ENCODE data around the gene SLC6A13.
"Not testable (repeated sequence)": the region's sequence is repeated elsewhere in the genome, so short reads cannot be mapped to it uniquely, and the experiment has no call there.

Gene SLC6A13

DNA sequence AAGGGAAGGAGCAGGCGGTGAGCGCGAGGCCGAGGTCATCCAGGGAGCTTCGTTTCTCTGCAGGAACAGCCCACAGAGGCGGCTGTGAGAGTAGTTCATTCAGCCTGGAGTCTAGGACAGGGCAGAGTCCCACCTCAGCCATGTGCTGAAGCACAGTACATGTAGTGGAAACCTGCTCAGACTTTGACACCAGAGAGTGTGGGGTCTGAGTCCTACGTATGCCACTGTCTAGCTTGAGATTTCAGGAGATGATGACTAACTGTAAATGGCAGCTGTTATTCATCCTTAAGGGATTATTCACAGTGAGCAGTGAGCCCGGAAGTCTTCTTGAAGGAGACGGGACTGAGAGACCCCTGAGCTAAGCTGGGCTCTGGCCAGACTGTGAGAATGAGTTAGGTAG lies 938 bp upstream of the SLC6A13 start:
- DNase-seq, result no peak

DNA sequence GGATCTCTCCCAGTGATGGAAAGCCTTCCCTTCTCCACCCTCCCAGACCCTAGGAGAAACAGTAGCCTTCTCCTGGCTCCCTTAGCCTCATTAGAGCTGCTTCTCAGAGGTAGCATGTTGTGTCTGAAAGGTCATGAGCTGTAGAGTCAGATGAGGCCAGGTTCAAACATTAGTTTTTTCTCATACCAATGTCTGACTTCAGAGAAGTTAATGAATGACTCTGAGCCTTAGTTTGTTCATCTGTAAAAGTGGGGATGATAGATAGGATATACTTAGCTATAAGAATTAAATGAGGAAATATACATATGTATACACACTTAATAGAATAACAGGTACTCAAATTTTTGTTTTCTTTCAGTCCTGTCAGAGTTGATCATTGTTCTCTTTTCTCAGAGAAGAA lies 523 bp downstream of the SLC6A13 start:
- no peak for DNase-seq

DNA sequence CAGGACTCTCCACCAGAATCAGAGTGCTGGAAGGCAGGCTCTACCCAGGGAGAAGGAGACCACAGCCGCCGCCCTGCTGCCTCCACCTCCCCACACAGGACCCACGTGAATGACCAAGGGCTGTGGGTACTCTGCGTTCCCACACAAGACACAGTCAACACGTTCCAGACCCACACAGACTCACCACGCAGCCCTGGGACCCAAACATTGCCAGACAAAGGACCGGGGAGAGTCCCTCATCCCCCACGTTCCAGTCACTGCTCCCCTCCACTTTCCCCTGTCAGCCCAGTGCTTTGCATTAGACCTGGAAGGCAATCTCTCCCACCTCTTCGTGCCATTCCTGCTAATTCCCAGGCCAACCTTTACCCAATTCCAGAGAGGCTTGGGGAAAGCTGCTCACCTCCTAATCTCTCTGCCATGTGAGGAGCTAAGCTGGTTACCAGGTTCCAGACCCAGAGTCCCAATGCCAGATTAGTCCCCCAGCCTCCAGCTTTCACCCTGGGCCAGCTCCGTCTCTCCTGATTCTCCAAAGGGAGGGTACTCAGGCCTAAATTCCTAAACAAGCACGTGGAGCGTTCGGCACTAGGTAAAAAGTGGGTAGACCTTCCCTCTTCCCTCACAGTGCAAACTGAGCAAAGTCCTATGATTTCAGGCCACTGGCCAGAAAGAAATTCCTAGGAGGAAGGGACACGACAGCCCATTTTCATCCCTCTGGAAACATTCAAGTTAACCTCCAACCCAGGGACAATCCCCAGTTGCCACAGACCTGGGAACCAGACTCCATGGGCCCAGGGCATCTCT lies 4.9 kb downstream of the SLC6A13 start:
- no peak for DNase-seq

DNA sequence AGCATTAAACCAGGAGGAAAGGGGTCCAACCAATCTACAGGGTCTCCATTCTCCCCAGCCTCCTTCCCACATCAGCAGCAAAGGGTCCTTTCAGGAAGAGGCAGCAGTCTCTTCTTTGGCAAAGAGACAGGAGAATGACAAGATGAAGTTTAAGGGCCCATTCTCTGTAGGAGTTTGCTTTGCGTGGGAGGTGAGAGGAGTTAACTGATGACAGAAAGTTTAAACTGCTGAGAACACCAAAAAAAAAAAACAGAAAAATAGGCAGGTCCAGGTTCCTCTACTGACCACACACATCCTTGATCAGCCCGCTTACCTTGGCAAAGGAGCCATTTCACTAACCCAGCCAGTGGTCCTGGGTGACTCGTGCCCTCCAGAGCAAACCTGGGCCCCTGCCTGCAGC lies 5.7 kb downstream of the SLC6A13 start:
- DNase-seq, result no peak

DNA sequence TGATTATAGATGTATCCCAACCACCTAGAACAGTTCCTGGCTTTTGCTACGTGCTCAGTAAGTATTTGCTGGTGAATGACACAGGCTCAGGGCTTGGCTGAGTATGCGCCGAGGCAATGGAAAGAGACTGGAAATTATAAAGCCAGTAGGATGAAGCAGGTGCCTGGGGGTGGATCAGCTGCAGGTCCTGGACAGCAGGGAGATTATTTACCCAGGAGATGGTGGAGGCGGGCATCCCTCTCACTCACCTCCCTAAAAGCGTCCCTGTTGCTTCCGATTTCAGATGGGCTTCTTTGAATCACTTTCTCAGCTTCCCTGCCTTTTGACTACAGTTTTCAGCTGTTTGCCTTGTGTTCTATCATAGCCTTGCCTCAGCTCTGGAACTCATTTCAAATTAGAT lies 6.4 kb downstream of the SLC6A13 start:
- no peak for DNase-seq

DNA sequence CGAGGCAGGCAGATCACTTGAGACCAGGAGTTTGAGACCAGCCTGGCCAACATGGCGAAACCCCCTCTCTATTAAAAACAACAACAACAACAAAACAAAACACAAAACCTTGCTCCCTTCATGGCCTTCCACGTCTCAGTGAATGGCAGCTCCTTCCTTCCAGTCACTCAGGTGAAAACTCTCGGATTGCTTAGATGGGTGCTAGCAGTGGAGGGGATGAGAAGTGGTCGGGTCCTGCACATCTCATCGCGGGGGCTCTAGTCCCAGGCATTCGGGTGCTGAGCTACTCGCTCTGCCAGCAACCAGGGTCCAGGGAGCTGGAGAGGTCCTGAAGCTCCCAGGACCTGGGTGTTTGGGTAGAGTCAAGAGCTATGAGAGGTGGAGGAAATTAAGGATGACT lies 7.7 kb downstream of the SLC6A13 start:
- no peak for DNase-seq

DNA sequence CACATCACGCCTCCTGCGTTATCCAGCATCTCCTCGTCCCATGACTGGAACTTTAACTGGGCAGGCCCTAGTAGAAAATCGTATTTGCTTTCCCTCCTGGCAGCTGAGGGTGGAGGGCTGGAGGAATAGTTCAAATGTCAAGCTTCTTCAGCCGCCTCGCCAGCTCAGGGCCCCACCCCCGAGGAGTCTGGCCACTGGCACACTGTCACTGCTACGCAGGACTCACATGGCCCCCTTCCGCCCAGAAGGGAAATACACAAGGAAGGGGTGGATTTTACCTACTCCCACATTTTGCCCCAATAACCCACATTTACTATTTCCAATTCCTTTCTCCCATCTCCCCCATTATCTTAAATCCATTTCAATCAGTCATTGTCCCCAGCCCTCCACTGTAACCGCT lies 8.6 kb downstream of the SLC6A13 start:
- DNase-seq, result no peak

DNA sequence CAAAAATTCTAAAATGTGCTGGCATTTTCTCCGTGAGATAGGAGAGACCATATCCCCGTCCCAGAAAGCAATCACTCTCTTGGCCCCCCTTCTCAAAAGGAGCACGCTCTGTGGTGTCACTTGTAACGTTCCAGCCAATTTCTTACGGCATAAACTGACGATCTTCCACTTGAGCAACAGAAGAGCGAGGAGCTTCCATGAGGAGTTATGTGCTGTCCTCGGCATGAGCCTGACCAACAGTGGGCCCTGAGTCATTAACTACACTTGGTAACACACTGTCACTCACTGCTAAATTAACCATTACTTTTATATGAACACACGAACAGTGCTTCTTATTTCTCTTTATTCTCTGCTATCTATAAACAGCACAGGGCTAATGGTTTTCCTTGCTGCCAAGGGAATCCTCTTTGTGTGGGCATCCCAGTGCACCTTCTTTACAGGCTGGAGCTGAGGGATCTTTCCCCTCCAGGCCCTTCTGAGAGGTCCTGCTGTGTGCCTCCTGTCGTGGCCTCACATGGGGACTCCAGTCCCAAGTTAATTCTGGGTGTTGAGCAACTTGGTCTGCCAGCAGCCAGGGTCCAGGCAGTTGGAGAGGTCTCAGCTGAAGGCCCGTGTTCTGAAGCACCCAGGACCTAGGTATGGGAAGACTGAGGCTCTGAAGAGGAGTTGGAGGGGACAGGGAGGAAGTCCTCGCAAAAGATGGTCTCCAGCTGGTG lies 9.4 kb downstream of the SLC6A13 start:
- no peak for DNase-seq

DNA sequence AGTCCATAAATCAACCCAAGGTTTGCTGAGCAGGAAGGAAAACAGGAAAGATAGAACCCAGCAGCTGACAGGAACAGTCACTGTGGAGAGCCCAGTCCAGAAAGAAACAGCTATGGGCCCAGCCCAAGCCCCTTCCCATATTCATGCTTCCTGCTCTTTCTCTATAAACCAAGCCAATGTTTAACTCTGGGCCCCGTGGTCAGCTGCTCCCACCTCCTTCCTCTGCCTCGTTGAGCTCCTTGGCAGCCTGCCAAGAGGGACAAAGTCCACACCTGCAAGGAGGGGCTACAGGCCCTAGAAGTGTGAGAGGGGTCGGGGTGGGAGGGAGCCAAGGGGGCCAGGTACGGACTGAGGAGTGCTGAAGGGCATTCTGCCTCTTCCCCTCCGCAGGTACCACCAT lies 10.0 kb downstream of the SLC6A13 start:
- no peak for DNase-seq

DNA sequence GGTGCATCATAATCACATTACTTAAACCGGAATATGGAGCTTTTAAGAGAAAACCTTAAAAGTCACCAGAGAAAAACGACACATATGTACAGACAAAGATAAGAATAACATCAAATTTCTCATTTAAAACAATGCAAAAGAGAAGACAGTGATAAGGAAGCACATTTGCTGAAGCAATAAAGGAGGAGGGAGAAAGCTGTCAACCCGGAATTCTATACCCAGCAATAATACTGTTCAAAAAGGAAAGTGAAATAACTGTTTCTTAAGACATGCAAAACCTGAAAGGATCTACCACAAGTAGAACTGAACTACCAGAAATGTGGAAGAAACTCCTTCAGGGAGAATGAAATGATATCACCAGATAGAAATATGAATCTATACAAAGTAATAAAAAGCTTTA lies 15.4 kb downstream of the SLC6A13 start:
- DNase-seq, result no peak

DNA sequence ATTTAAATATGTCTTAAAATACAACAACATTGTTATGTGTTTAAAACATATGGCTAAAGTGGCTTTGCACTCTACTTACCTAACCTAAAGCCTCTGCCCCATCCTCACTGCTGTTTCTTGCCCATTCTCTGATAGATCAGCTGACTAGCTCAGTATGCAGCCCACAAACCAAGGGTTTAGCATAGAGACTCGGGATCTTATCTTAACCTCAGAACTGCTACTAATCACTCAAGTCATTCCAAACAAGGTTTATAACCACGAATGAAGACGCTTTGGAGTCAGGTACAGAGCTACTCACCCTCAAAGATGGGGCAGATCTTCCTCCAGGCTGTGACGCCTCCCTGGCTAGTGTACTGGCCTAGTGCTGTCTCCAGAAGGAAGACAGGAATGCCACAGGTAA lies 19.3 kb downstream of the SLC6A13 start:
- no peak for DNase-seq

DNA sequence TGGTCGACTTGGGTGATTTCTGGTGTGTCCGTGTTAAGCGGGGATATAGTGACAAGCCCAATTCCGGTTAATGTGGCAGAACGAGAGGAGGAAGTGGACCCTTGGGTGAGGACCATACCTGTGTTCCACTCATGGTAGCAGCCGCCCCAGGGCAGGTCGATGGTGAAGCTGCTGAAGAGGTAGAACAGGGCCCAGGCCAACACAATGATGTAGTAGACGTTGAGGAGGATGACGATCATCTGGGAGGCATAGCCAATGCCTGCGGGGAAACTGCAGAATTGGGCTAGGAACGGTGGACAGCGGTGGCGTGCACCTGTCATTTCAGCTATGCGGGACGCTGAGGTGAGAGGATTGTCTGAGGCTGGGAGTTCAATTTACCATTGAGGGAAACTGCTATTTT lies 20.1 kb downstream of the SLC6A13 start:
- DNase-seq, result no peak

DNA sequence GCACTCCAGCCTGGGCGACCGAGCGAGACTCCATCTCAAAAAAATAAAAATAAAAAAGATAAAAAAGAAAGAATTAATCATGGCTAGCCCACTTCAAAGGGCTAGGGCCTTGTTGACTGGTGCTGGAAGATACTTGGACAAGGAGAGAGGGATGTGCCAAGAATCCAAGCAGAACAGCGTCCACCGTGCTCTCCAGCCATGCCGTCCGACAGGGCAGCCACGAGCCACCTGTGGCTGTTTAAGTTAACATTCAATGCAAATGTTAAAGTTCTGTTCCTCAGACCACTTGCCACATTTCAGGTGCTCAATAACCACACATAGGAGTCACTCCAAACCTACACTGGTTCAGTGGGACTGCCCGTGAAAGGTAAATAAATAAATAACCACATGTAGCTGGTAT lies 21.4 kb downstream of the SLC6A13 start:
- DNase-seq, result no peak

DNA sequence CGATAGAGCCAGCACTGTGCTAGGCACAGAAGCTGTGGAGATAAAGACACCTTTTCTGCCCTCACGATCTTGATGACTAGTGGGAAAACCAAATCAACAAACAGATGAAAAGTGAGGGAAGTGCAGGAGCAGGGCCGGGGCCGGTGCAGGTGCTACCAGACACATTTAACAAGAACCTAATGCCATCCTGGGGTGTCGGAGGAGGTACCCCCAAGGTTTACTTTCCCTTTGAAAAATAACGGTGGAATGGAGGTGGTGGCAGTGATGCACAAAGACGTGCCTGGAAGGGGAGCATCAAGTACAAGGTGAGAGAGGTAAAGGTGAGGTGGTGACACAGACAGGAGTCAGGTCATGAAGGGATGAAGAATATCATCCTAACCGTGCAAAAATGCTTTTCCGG lies 22.1 kb downstream of the SLC6A13 start:
- DNase-seq, result no peak

DNA sequence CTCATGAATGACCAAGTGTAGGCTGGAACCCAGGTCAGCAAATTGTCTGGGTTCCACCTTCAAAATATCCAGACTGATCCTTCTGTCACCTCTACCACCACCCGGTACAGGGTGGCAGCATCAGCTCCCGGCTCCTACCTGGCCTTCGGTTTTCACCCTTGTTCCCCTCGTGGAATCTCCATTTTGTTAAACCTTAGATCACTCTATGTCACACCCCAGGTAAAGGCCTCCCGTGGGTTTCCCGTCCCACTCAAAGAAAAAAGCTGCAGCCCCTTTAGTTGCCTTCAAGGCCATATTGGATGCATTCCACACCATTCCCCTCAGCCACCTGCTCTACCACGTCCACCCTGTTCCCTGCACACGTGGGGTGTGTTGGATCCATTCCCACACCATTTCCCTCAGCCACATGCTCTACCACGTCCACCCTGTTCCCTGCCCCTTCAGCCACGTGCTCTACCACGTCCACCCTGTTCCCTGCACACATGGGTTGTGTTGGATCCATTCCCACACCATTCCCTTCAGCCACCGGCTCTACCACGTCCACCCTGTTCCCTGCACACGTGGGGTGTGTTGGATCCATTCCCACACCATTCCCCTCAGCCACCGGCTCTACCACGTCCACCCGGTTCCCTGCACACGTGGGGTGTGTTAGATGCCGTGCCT lies 23.8 kb downstream of the SLC6A13 start:
- DNase-seq, result no peak

DNA sequence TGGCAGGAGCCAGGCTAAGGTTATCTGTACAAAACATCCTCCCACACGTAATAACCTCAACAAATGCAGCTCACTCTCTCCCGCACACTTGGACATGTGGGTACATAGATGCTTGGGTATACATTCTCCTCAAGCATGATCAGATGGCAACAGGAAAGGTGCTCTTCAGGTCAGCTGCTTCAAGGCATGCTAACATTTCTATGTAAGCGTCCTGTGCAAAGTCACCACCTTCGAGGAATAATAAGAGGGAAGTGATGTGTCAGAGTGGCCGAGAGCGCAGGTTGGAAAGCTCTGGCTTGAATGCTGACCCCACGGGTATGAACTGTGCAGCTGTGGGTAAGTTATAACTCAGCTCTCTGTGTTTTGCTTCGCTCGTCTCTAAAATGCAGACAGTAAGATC lies 24.5 kb downstream of the SLC6A13 start:
- no peak for DNase-seq

DNA sequence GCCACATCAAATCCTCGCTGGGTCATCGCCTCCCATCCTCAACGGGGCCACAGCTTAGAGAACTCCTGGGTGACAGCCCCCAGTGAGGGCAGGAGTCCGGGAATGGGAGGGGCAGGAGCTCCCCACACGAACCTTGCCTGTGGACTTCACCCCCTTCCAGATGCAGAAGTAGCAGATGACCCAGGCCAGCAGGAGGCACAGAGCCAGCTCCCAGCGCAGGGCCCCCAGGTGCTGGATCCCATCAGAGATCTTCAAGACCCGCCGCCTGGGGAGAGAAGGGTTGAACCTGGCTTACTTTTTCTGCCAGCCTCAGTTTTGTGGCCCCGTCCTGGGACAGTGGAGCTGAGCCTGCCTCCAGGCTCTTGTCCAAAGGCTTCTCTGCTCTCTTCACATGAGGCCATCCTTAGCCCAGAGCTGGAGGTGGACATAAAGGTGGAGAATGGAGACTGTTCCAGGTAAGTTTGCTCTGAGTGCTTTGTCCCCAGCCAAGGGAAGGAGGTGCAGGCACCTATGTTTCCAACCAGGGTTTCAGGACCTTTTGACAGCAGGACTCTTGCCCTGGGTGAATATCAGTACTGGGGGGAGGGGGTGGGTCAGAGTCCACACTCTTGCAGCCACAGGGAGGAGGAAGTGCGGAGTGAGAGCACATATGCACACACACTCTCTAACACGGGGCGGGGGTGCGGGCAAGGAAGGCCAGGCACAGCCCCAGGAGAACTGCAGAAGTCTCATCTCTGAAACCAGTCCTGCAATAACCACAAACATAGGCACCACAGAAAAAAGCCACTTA lies 25.4 kb downstream of the SLC6A13 start:
- DNase-seq, result no peak

DNA sequence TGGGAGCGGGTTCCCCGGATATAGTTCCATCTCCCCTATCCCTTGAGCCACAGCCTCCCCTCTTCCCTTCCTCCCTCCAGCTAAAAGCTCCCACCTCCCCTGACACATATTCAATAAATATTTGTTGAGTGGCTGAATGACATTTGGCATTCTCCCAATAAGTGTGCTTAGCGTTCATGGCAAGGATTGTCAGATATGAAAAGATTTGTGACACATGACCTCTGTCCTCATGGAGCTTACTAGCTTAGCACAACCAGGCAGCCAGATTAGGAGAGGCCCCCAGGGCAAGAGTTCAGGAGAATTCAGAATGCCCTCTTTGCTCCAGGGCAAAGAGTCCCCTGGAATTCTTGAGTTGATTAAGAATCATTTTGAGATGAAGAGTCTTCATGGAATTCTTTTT lies 26.2 kb downstream of the SLC6A13 start:
- no peak for DNase-seq

DNA sequence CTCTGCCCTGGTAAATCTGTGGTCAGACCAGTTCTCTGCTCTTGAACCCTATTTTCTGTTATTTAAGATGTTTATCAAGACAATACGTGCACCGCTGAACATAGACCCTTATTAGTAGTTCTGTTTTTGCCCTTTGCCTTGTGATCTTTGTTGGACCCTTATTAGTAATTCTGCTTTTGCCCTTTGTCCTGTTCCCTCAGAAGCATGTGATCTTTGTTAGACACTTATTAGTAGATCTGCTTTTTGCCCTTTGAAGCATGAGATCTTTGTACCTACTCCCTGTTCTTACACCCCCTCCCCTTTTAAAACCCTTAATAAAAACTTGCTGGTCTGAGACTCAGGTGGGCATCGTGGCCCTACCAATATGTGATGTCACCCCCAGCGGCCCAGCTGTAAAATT lies 26.7 kb downstream of the SLC6A13 start:
- not testable (repeated sequence) for DNase-seq

DNA sequence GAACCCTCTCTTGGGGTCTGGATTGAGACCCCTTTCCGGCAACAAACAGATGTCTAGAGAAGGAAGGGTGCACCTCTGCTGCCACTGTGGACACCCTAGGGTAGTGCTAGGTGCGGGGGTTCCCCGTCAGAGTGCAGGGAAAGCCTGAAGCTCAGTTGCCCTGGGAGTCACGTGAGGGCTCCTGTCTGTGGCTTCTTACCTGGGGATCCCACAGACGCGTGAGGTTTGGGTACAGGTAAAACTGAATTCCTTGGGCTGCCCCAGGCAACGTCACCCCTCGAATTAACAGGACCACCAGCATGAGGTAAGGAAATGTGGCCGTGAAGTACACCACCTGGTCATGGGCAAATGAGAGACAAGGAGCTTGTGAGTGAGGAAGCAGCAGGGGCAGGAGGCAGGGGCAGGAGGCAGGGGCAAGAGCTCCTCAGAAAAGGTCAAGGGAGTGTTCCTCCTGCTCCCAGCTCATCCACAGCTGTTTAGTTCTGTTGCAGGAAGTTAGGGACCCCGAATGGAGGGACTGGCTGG lies 27.7 kb downstream of the SLC6A13 start:
- DNase-seq, result no peak

DNA sequence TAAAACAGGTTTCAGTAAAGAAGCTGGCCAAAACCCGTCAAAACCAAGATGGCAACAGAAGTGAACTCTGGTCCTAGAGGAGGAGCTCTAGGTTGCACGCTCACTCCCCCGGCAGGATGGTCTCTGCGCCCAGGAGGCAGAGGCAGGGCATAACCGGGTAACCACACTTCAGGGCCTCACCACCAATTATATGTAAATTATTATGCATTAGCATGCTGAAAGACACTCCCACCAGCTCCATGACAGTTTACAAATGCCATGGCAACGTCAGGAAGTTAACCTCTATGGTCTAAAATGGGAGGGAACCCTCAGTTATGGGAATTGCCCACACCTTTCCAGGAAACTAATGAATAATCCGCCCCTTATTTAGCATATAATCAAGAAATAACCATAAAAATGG lies 28.6 kb downstream of the SLC6A13 start:
- no peak for DNase-seq

DNA sequence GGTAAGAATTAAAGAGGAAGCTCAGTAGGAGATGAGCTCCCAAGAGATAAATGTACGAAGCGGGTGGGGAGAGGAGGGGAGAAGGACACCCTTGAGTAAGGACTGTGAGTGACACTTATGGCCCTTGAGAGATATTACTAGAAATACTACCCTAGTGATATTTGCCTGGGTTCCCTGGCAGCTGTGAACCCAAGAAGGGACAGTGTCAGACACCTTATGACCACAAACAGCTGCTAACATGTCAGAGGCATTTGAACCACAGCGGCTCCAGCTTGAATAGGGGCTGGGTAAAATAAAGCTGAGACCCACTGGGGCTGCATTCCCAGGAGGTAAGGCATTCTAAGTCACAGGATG lies 29.0 kb downstream of the SLC6A13 start:
- DNase-seq, result no peak

Data from activated gamma-delta T cell (primary cell).